Activated CD8-positive, alpha-beta T cell treated with anti-CD3 and anti-CD28 coated beads for 36 hours (primary cell): ENCODE data around the gene ARCN1. TPM values are rescaled to one million over a fixed set of nuclear protein-coding genes. Genes with fewer than 3 reads are reported as not detected.

ENCODE experiments used
- ATAC-seq: fragments of 200-7000 bp; cut with Tn5 transposase; one replicate; pipeline ENCODE4 v1.10.0; 2021; ENCODE audit warnings: mild to moderate bottlenecking, moderate library complexity
- CTCF ChIA-PET: fragments of 350-600 bp; sonication (Branson Sonifier 250); formaldehyde crosslinking; loops from one replicate; lab custom pipeline; 2021; ENCODE audit warnings: antibody characterized with exemption; lab: Charles Lee
- POLR2A ChIA-PET: fragments of 350-600 bp; sonication (Branson Sonifier 250); formaldehyde crosslinking; loops from one replicate; lab custom pipeline; 2021; ENCODE audit warnings: antibody characterized with exemption; lab: Charles Lee
- DNase-seq: peaks from one replicate; pipeline ENCODE4 v3.0.0-alpha.2; 2020
- H3K27ac Mint-ChIP-seq: one replicate; pipeline ENCODE4 v1.8.0; 2021; ENCODE audit warnings: mild to moderate bottlenecking, mixed read lengths
- H3K27me3 Mint-ChIP-seq: one replicate; pipeline ENCODE4 v1.8.0; 2021; ENCODE audit warnings: mixed read lengths
- H3K36me3 Mint-ChIP-seq: one replicate; pipeline ENCODE4 v1.8.0; 2021; ENCODE audit warnings: low read depth, mixed read lengths
- H3K4me1 Mint-ChIP-seq: one replicate; pipeline ENCODE4 v1.8.0; 2021; ENCODE audit warnings: low read depth, mixed read lengths
- H3K4me3 Mint-ChIP-seq: one replicate; pipeline ENCODE4 v1.8.0; 2021; ENCODE audit warnings: mild to moderate bottlenecking, moderate library complexity, mixed read lengths
- H3K9me3 Mint-ChIP-seq: one replicate; pipeline ENCODE4 v1.8.0; 2021; ENCODE audit warnings: mixed read lengths
- CTCF ChIP-seq: fragments of 200-600 bp; IDR thresholded peaks from one replicate; pipeline ENCODE4 v1.8.0; 2022; ENCODE audit warnings: antibody characterized with exemption, mild to moderate bottlenecking
- intact Hi-C: fragments of 100-400 bp; cut with micrococcal nuclease; formaldehyde crosslinking; loops from one replicate; pipeline ENCODE4 v1.10.0; 2022
- microRNA-seq: library from miRNA; unstranded; fragments of <30 nt; microRNA quantifications from one replicate; pipeline ENCODE4 v1.2.0, GENCODE V29; 2022; ENCODE audit warnings: borderline microRNAs expressed, borderline replicate concordance
- total RNA-seq, 2 experiments: library from RNA; stranded (reverse); gene quantifications; one replicate each; pipeline ENCODE4 v1.2.3, GENCODE V29; 2021

Gene ARCN1
- total RNA-seq, 2 experiments from 2014 or later = 134 to 135 TPM

- TF ChIP-seq CTCF = no peak
- Mint-ChIP-seq H3K27ac (no peak overlapping the region), H3K27me3 (no peaks in the 10 kb centered on the region), H3K36me3 (no peaks in the 10 kb centered on the region), H3K4me3 (no peak overlapping the region), H3K9me3 (no peaks in the 10 kb centered on the region), H3K4me1 (peaks cover 6% of the 10 kb centered on the region)
- ATAC-seq (no peak), DNase-seq (no peak)
- intact Hi-C loops = no loop called here
- POLR2A ChIA-PET = no interaction called here
- CTCF ChIA-PET = no interaction called here
These were observed 79.6 kb downstream of the ARCN1 start for GRCh38 chr11:118651820-118652219.

Small RNAs within 50 kb of the gene (microRNA-seq; reads per million reads assigned to microRNA genes)
- gene MIR6716 = not detected

Other genes with a start within 250 kb of the ARCN1 start
- gene CD3D, start 229.7 kb upstream of the ARCN1 start, total RNA-seq = 100 to 1,000 TPM; 316 to 325 TPM
- 100 to 1,000 TPM; 116 to 118 TPM for gene CD3G, start 228.1 kb upstream of the ARCN1 start, total RNA-seq
- 10 to 100 TPM; 40.2 to 40.5 TPM for gene UBE4A, start 212.8 kb upstream of the ARCN1 start, total RNA-seq
- gene ATP5MG, start 170.8 kb upstream of the ARCN1 start, total RNA-seq = 100 to 1,000 TPM; 237 to 249 TPM
- gene KMT2A, start 135.9 kb upstream of the ARCN1 start, total RNA-seq = 10 to 100 TPM; 68.8 to 75.0 TPM
- gene TTC36, start 44.9 kb upstream of the ARCN1 start, total RNA-seq = under 1 TPM; 0.36 to 0.43 TPM
- 10 to 100 TPM in 1 of 2 experiments, 1 to 10 TPM in 1; 9.8 to 15.0 TPM for gene TMEM25, start 41.2 kb upstream of the ARCN1 start, total RNA-seq
- 10 to 100 TPM; 14.9 to 16.0 TPM for gene IFT46, start 6.5 kb upstream of the ARCN1 start, total RNA-seq
- 1 to 10 TPM; 3.0 to 5.1 TPM for gene PHLDB1, start 35.2 kb downstream of the ARCN1 start, total RNA-seq
- not detected for gene TREH, start 107.2 kb downstream of the ARCN1 start, total RNA-seq
- 100 to 1,000 TPM; 155 to 158 TPM for gene DDX6, start 218.8 kb downstream of the ARCN1 start, total RNA-seq